Stimulated activated CD8-positive, alpha-beta memory T cell treated with anti-CD3 and anti-CD28 coated beads, Interleukin-4, amount 100 ng/mL, for 1 hour (primary cell): ENCODE measurements around the gene CLEC3A.
"Not testable (repeated sequence)": the region's sequence is repeated elsewhere in the genome, so short reads cannot be mapped to it uniquely, and the experiment has no call there.

Experiments
- DNase-seq, 2 donors: peaks; one replicate each; pipeline ENCODE4 v3.0.0-alpha.2; 2020; ENCODE audit warnings: low read depth in 2 of 2, low spot score in 1 of 2

Gene CLEC3A

GRCh38 chr16:78028018-78028417, 5.7 kb downstream of the CLEC3A start:
- DNase-seq, result no peak

- no peak for DNase-seq
Observed at GRCh38 chr16:78034530-78034929, 12.2 kb downstream of the CLEC3A start.

GRCh38 chr16:78035012-78035411, 12.7 kb downstream of the CLEC3A start:
- DNase-seq, result no peak

GRCh38 chr16:78040396-78040795, 18.0 kb downstream of the CLEC3A start:
- no peak for DNase-seq

GRCh38 chr16:78045865-78046581, 23.7 kb downstream of the CLEC3A start:
- no peak for DNase-seq

- DNase-seq, result no peak
Observed at GRCh38 chr16:78048319-78048718, 26.0 kb downstream of the CLEC3A start.

- DNase-seq, result no peak
Observed at GRCh38 chr16:78050734-78051400, 28.5 kb downstream of the CLEC3A start.

- no peak for DNase-seq
Observed at GRCh38 chr16:78057803-78058564, 35.6 kb downstream of the CLEC3A start.

GRCh38 chr16:78059806-78060205, 37.5 kb downstream of the CLEC3A start:
- DNase-seq, result not testable (repeated sequence)

- DNase-seq, result no peak
Observed at GRCh38 chr16:78060295-78060694, 37.9 kb downstream of the CLEC3A start.

- no peak for DNase-seq
Observed at GRCh38 chr16:78060809-78061208, 38.5 kb downstream of the CLEC3A start.

GRCh38 chr16:78065319-78065718, 43.0 kb downstream of the CLEC3A start:
- DNase-seq, result no peak

GRCh38 chr16:78069913-78070312, 47.6 kb downstream of the CLEC3A start:
- no peak for DNase-seq

- DNase-seq, result no peak
Observed at GRCh38 chr16:78072275-78072674, 49.9 kb downstream of the CLEC3A start.

- no peak for DNase-seq
Observed at GRCh38 chr16:78075800-78076199, 53.5 kb downstream of the CLEC3A start.

- no peak for DNase-seq
Observed at GRCh38 chr16:78081341-78081740, 59.0 kb downstream of the CLEC3A start.
